Stimulated activated CD8-positive, alpha-beta memory T cell treated with anti-CD3 and anti-CD28 coated beads, Interleukin-7, amount 100 ng/mL, for 4 hours (primary cell): ENCODE results near the gene ALG6.
"Not testable (repeated sequence)": the region's sequence is repeated elsewhere in the genome, so short reads cannot be mapped to it uniquely, and the experiment has no call there.

ENCODE experiments used
- DNase-seq, 2 donors: peaks; one replicate each; pipeline ENCODE4 v3.0.0-alpha.2; 2020; ENCODE audit warnings: low read depth in 2 of 2

Gene ALG6

GRCh38 chr1:63328122-63328521, 39.3 kb upstream of the ALG6 start:
- DNase-seq: no peak

GRCh38 chr1:63328781-63329180, 38.6 kb upstream of the ALG6 start:
- no peak for DNase-seq

- DNase-seq: no peak
Measured at GRCh38 chr1:63329621-63330330, 37.7 kb upstream of the ALG6 start.

GRCh38 chr1:63330331-63330916, 37.0 kb upstream of the ALG6 start:
- no peak for DNase-seq

- DNase-seq: no peak
Measured at GRCh38 chr1:63342402-63342801, 25.0 kb upstream of the ALG6 start.

- DNase-seq: no peak
Measured at GRCh38 chr1:63343922-63344321, 23.5 kb upstream of the ALG6 start.

GRCh38 chr1:63350320-63350719, 17.1 kb upstream of the ALG6 start:
- no peak for DNase-seq

GRCh38 chr1:63352736-63353135, 14.7 kb upstream of the ALG6 start:
- DNase-seq: no peak

GRCh38 chr1:63356234-63356633, 11.2 kb upstream of the ALG6 start:
- not testable (repeated sequence) for DNase-seq

- DNase-seq: no peak
Measured at GRCh38 chr1:63359561-63359960, 7.9 kb upstream of the ALG6 start.

GRCh38 chr1:63362073-63362472, 5.4 kb upstream of the ALG6 start:
- no peak for DNase-seq

GRCh38 chr1:63362578-63362977, 4.8 kb upstream of the ALG6 start:
- DNase-seq: no peak

GRCh38 chr1:63363014-63363413, 4.4 kb upstream of the ALG6 start:
- DNase-seq: no peak

- no peak for DNase-seq
Measured at GRCh38 chr1:63366908-63367214, 566 bp upstream of the ALG6 start.

- no peak for DNase-seq
Measured at GRCh38 chr1:63368131-63368530, 704 bp downstream of the ALG6 start.

- no peak for DNase-seq
Measured at GRCh38 chr1:63379583-63379982, 12.2 kb downstream of the ALG6 start.

- no peak for DNase-seq
Measured at GRCh38 chr1:63381741-63382140, 14.3 kb downstream of the ALG6 start.

GRCh38 chr1:63401945-63402344, 34.5 kb downstream of the ALG6 start:
- DNase-seq: no peak

- DNase-seq: no peak
Measured at GRCh38 chr1:63403386-63403785, 36.0 kb downstream of the ALG6 start.

GRCh38 chr1:63405021-63405420, 37.6 kb downstream of the ALG6 start:
- no peak for DNase-seq

- DNase-seq: no peak
Measured at GRCh38 chr1:63405987-63406386, 38.6 kb downstream of the ALG6 start.

GRCh38 chr1:63407002-63407401, 39.6 kb downstream of the ALG6 start:
- no peak for DNase-seq

GRCh38 chr1:63408331-63408730, 40.9 kb downstream of the ALG6 start:
- no peak for DNase-seq

- DNase-seq: no peak
Measured at GRCh38 chr1:63411066-63411465, 43.6 kb downstream of the ALG6 start.
